ENCODE results near the gene KRTAP4-9. TPM values are rescaled to one million over a fixed set of nuclear protein-coding genes. Genes with fewer than 3 reads are reported as not detected.

The KRTAP4-9 gene
- total and polyA plus RNA-seq, 4 donors: not detected

- 60 to 71% methylated on average over 6 of the region's 6 CpGs for WGBS, 2 donors
- H3K9ac ChIP-seq (ENCODE audit: insufficient read depth in 1 of 2, low read length in 2 of 2): no peak within 1 kb of the TSS
- no peak within 1 kb of the TSS for H3K4me3 ChIP-seq
- H3K4me1 ChIP-seq (ENCODE audit: control insufficient read depth in 5 of 5, insufficient read depth in 5 of 5, low read length in 5 of 5): no peaks in the 10 kb centered on the region
- TF ChIP-seq, protein P1, sequence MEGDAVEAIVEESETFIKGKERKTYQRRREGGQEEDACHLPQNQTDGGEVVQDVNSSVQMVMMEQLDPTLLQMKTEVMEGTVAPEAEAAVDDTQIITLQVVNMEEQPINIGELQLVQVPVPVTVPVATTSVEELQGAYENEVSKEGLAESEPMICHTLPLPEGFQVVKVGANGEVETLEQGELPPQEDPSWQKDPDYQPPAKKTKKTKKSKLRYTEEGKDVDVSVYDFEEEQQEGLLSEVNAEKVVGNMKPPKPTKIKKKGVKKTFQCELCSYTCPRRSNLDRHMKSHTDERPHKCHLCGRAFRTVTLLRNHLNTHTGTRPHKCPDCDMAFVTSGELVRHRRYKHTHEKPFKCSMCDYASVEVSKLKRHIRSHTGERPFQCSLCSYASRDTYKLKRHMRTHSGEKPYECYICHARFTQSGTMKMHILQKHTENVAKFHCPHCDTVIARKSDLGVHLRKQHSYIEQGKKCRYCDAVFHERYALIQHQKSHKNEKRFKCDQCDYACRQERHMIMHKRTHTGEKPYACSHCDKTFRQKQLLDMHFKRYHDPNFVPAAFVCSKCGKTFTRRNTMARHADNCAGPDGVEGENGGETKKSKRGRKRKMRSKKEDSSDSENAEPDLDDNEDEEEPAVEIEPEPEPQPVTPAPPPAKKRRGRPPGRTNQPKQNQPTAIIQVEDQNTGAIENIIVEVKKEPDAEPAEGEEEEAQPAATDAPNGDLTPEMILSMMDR (IDR thresholded peaks at IDR 0.05; ENCODE audit: control extremely low read depth, extremely low read depth): no peak
- no peak within 1 kb of the TSS for H3K27ac ChIP-seq (ENCODE audit: low read depth in 1 of 2, low read length in 1 of 2)
- DNase-seq (no peak), ATAC-seq (ENCODE audit: insufficient read depth, low FRiP score) (no peak)
- H3K9me3 ChIP-seq (ENCODE audit: control insufficient read depth in 4 of 4, insufficient read depth in 3 of 4, low read length in 3 of 4): no peaks in the 10 kb centered on the region
- H3K27me3 ChIP-seq (ENCODE audit: control insufficient read depth in 3 of 3, insufficient read depth in 3 of 3, low read length in 2 of 3): peaks cover 0 to 8% (median 5%) of the 10 kb centered on the region in 3 donors
- no peaks in the 10 kb centered on the region for H3K36me3 ChIP-seq (ENCODE audit: control insufficient read depth in 4 of 4, insufficient read depth in 4 of 4, low read length in 4 of 4)
These were observed 45.1 kb upstream of the KRTAP4-9 start, which contains the start of gene KRTAP2-3 for GRCh38 chr17:41060052-41060604. Gene KRTAP2-3 (minus strand): TSS chr17:41060114. CDS start chr17:41060050, 64 bp downstream.

DNA sequence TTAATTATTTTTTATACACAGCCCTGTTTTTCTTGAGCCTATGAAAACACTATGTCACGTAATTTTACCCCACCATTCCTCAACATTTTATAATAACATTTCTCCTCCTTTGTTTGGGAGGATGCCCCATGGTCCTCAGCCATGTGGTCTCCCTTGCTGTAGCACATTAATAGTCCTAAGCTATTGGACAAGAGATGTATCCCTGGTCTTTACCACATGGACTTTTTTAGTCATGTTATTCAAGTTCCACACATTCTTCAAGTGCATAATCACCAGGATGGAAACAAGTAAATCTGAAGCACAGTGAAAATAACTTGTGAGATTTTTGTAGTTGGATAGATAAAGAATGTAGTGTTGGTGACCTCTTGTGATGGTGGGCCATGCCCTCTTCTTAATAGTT is 43.2 kb upstream of the KRTAP4-9 start:
- Histone ChIP-seq H3K9me3 (ENCODE audit: control insufficient read depth in 4 of 4, insufficient read depth in 3 of 4, low read length in 3 of 4) (no peaks in the 10 kb centered on the region), H3K9ac (ENCODE audit: insufficient read depth in 1 of 2, low read length in 2 of 2) (no peak overlapping the region), H3K36me3 (ENCODE audit: control insufficient read depth in 4 of 4, insufficient read depth in 4 of 4, low read length in 4 of 4) (no peaks in the 10 kb centered on the region), H3K27ac (ENCODE audit: low read depth in 1 of 2, low read length in 1 of 2) (no peak overlapping the region), H3K4me1 (ENCODE audit: control insufficient read depth in 5 of 5, insufficient read depth in 5 of 5, low read length in 5 of 5) (no peaks in the 10 kb centered on the region), H3K27me3 (ENCODE audit: control insufficient read depth in 3 of 3, insufficient read depth in 3 of 3, low read length in 2 of 3) (peaks cover 0 to 8% (median 5%) of the 10 kb centered on the region in 3 donors), H3K4me3 (no peak overlapping the region)
- TF ChIP-seq, protein P1 (IDR thresholded peaks at IDR 0.05; ENCODE audit: control extremely low read depth, extremely low read depth): no peak
- no peak for DNase-seq
- 75 to 94% methylated on average over 1 of the region's 1 CpG for WGBS, 2 donors
- no peak for ATAC-seq (ENCODE audit: insufficient read depth, low FRiP score)

GRCh38 chr17:41063449-41063848 is 41.7 kb upstream of the KRTAP4-9 start:
- Histone ChIP-seq H3K27ac (ENCODE audit: low read depth in 1 of 2, low read length in 1 of 2) (no peak overlapping the region), H3K9me3 (ENCODE audit: control insufficient read depth in 4 of 4, insufficient read depth in 3 of 4, low read length in 3 of 4) (no peaks in the 10 kb centered on the region)

More at GRCh38 chr17:41063449-41063848, 41.7 kb upstream of the KRTAP4-9 start:
- H3K9ac ChIP-seq (ENCODE audit: insufficient read depth in 1 of 2, low read length in 2 of 2): no peak overlapping the region
- H3K36me3 ChIP-seq (ENCODE audit: control insufficient read depth in 4 of 4, insufficient read depth in 4 of 4, low read length in 4 of 4): no peaks in the 10 kb centered on the region
- ATAC-seq (ENCODE audit: insufficient read depth, low FRiP score) (no peak), DNase-seq (no peak)
- no peak overlapping the region for H3K4me3 ChIP-seq
- 74 to 87% methylated on average over 4 of the region's 4 CpGs for WGBS, 2 donors
- TF ChIP-seq, protein P1 (IDR thresholded peaks at IDR 0.05; ENCODE audit: control extremely low read depth, extremely low read depth): no peak
- H3K27me3 ChIP-seq (ENCODE audit: control insufficient read depth in 3 of 3, insufficient read depth in 3 of 3, low read length in 2 of 3): peaks cover 0 to 8% (median 5%) of the 10 kb centered on the region in 3 donors
- H3K4me1 ChIP-seq (ENCODE audit: control insufficient read depth in 5 of 5, insufficient read depth in 5 of 5, low read length in 5 of 5): no peaks in the 10 kb centered on the region
